Hepatocyte (in vitro differentiated cells): ENCODE data around the gene APC2.

Experiments used
- EZH2 ChIP-seq: fragments of 200-600 bp; sonication (generic); IDR thresholded peaks from 2 replicates; pipeline ENCODE4 v1.6.1; 2016; ENCODE audit warnings: antibody characterized with exemption, mild to moderate bottlenecking, borderline replicate concordance
- EZH2phosphoT487 ChIP-seq: fragments of 200-600 bp; sonication (generic); IDR thresholded peaks from one replicate; pipeline ENCODE4 v1.6.1; 2018; ENCODE audit warnings: antibody characterized with exemption, mild to moderate bottlenecking, low read depth, moderate library complexity; ENCODE audit not compliant: unreplicated experiment, severe bottlenecking
- TF ChIP-seq, protein P1 (sequence below): fragments of 200-600 bp; sonication (generic); IDR thresholded peaks from 2 replicates; pipeline ENCODE4 v1.5.1; 2016; ENCODE audit warnings: antibody characterized with exemption, mild to moderate bottlenecking; ENCODE audit not compliant: poor library complexity

DNA sequence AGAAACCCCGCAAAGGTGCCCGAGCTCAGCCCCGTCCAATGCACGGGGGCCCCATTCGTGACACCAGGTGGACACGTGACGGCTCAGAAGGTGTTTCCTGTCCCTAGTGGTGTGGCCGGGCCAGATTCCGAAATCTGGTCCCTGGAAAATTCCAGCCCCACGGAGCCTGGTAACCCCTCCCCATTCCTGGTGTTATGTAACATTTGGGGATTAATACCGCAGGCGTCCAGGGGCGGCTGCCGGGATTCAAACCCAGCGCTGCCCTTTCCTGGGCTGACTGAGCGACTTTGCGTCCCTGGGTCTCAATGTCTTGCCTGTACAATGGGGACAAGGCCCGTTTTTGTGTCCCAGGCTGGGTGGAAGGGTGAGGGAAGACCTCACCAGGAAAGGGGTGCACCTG is 72.9 kb downstream of the APC2 start:
- TF ChIP-seq, protein P1, sequence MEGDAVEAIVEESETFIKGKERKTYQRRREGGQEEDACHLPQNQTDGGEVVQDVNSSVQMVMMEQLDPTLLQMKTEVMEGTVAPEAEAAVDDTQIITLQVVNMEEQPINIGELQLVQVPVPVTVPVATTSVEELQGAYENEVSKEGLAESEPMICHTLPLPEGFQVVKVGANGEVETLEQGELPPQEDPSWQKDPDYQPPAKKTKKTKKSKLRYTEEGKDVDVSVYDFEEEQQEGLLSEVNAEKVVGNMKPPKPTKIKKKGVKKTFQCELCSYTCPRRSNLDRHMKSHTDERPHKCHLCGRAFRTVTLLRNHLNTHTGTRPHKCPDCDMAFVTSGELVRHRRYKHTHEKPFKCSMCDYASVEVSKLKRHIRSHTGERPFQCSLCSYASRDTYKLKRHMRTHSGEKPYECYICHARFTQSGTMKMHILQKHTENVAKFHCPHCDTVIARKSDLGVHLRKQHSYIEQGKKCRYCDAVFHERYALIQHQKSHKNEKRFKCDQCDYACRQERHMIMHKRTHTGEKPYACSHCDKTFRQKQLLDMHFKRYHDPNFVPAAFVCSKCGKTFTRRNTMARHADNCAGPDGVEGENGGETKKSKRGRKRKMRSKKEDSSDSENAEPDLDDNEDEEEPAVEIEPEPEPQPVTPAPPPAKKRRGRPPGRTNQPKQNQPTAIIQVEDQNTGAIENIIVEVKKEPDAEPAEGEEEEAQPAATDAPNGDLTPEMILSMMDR = no peak
- TF ChIP-seq EZH2 (no peak), EZH2phosphoT487 (no peak)
